EL (cell line): ENCODE measurements around the gene PGGT1B.
A peak's percentile ranks its signal among the peaks of the same experiment; 100 is the strongest.
"Not testable (repeated sequence)": the region's sequence is repeated elsewhere in the genome, so short reads cannot be mapped to it uniquely, and the experiment has no call there.

Source experiments
- DNase-seq: peaks from one replicate; pipeline ENCODE4 v3.0.0-alpha.2; 2016

Gene PGGT1B

DNA sequence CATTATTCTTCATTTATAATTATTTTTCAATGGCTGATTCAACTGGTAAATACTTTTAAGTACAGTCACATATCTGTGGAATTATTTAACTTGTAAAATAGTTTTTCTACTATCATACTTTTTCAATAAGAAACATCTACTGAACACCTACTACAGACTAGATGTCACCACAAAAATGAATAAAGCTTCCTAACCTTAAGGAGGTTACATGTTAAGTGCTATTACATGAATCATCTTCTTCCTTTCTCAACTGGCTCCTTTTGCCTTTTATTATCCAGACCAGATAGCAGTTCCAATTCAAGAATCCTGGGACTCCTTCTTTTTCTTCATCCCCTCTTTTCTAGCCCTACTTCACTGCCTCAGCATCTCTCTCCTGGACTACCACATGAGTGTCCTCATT lies 4.7 kb downstream of the PGGT1B start:
- peak; percentile 34 for DNase-seq

DNA sequence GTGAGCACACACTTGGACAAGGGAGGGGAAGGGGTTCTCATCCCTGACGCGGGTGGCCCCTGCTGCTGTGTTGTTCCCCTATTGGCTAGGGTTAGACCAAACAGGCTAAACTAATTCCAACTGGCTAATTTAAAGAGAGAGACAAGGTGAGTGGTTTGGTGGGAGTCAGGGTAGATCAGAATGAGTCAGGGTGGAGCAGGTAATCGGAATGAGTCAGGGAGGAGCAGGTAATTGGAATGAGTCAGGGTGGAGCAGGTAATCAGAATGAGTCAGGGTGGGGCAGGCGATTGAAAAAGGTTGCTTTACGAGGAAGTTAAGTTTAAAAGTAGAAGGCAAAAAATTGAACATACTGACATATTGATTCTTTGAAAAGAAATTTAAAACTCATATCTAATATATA lies 13.3 kb downstream of the PGGT1B start:
- not testable (repeated sequence) for DNase-seq

DNA sequence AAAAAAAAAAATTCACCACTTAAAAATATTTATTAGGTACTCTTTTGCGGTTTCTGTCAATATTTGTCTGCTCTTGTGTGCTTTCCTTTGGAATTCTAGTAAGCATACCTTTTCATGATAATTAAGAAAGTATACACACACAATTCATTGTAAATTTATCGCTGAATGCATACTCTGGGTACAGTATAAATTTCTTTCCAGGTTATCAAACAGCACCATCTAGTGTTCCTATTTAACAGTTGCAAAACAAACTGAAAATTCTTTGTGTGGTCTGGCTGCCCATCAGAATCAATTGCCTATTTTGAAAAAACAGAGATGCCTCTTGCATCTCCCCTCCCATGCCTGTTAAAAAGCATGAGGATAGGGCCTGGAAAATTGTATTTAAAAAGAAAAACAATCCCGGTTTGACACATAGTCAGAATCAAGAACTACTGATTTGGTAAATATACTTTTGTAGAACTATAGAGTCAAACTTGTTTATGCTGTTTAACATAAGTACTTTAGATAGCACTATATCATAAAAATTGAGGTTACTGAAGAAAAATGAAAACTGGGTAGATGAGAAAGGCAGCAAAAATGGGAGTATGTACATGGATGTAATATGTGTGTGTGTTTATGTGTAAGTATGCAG lies 16.2 kb downstream of the PGGT1B start:
- peak; percentile 46 for DNase-seq

DNA sequence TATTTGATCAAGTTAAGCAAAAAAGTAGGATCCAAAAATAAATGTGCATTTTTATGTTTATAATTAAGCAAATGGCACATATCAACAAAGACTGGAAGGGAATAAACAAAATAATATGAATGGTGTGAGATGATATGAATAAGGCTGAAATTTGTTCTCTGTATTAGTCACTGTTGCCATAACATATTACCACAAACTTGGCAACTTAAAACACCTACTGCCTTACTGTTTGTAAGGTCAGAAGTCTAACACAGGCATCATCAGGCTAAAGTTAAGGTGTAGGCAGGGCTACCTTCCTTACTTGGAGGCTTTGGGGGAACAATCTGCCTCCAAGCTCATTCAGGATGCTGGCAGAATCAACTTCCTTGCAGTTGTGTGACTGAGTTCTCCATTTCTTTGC lies 19.3 kb downstream of the PGGT1B start:
- DNase-seq, result peak; percentile 10

DNA sequence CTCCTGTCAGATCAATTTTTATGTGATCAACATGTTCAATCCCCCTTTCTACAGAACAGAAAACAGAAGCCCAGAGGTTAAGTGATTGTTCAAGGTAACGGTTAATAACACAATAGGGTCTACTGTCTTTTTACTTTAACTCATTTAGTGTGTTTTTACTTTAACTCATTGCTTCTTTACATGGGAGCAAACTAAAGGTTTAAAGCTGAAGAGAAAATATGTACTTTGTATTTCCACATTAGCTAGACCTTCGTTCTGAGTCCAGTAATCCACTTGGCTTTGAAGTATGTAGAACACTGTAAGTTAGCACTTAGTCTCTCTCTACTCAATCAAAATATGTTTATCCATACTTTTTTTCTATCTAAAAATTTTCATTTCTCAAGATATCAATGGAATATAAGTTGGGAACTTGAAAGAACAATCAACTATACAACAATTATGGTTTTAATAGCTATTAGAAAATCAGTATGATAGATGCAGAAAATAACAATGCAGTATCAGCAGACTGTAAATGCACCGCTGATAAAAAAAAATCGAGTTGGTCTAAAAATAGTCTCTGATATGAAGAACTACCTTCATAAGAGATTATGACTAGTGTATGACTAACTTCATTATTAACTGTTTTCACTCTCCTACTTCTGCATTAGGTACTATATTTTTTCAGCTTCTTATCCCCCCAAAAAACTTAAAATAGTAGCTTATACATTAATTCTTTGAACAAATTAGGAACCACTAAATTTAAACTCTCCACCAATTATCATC lies 20.6 kb downstream of the PGGT1B start:
- no peak for DNase-seq

DNA sequence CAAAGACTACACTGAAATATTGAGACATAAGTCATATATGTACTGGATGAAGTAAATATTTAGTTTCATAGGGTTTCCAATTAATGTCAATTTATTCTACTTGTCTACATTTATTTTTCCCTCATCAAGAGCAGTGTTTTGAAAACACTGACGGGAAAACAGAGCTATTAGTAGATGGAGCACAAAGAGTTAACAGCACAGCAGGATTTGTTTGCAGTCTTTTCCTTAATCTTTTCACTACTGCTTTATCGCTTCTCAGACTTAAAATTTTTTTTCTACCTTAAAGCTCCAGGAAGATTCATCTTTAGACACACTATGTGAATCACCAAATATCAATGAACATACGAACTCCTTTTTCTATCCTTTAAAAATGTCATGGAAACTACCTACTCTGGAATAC lies 25.6 kb downstream of the PGGT1B start:
- no peak for DNase-seq

DNA sequence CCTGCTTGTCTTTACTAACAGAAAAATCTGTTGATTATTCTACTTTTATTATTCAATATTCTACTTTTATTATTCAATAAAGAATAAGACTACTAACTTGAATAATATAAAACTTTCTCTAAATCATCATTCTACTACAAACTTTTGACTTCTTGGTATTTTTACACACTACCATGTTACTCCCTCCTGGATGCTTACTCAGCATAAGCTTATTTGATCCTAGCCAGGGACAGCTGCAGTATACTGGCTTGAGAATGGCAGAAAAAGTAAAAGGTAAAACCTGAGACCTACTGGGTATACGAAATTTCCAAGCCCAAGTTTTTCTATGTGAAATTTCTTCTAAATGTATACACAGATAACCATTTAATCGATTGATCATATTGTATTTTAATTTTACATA lies 26.1 kb downstream of the PGGT1B start:
- DNase-seq, result no peak

DNA sequence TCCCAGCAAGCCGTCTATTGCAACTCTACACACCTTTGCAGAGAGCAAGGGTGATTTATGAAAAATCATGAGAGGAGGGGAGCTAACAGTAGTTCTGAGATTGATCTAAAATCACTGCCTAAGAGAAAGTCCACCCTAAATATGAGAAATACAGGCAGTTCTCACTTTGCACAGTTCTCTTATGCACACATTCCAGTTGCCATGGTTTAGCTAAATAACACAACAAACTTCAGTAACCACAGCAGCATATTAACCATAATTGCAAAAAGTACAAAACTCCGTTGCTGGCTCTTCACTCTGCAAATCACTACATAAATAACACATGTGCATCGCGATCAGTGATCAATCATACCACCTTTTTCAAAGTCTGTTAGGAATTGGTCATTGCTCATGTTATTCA lies 31.1 kb downstream of the PGGT1B start:
- no peak for DNase-seq

DNA sequence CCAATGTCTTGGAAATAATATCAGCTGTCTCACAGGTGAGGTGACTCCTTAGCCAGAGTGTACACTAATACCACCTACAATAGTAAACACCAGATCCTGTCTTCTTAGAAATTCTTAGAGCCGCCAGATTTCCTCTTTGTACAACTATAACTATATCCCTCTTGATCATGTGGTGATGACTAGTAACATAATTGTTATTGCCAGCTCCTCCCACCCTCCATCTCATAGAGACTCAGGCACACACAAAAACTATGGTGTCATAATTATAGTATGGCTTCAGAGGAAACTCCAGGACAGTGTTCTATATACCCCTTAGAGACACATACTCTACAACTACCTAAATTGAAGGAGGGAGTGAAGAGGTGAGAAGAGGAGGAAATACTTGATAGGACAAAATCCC lies 33.1 kb downstream of the PGGT1B start:
- no peak for DNase-seq

DNA sequence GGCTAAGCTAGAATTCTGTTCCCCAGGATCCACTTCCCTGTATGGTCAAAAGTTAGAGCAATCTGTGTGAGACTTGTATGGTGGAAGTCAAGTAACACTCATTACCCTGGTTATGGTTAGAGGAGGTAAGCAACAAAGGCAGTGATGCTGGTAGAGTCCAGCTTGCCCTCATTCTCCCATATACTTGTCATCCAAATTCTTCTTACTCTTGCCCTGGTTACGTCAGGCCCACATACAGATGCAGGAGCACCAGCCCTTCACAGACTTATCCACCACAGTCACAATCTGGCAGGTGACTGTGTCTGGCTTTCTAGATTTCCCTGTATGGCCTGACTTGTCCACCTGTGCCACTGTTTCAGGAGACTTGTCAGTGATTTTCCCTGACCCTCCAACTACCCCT lies 35.4 kb downstream of the PGGT1B start:
- DNase-seq, result no peak

DNA sequence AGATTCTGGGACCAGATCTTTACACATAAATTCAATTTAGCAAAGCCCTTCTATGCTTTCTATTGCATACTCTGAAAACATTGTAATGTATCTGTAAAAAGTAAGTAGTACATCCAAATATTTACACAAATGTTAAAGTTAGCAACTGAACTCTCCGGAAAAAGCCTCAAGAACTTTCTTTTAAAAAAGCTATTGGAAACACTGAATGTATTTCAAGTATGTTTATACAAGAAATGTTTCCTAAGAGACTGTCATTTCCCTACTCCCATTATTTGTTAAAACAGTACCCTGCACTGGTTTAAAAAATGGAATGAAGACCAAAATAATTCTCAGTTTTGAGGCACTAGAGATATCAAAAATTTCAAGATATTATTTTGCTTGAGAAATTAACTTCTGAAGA lies 48.1 kb downstream of the PGGT1B start:
- DNase-seq, result no peak

DNA sequence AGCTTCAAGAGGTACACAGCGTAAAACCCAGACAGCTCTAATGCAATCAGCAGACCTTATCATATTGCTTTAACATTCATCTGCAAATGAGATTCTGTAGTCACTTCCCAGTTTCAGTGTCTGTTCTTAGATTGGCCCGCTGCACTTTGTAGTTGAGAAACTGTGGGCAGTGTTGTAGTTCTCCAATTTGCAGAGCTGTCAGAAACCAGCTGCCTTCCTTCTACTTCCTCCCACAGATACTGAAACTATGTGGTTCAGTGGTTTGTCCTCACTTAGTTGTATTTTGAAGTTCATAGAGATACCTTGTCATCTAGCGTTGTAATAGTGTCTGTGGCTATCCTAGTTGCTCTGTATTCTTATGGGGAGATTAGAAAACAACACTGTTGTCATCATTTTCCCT lies 53.4 kb downstream of the PGGT1B start:
- no peak for DNase-seq

DNA sequence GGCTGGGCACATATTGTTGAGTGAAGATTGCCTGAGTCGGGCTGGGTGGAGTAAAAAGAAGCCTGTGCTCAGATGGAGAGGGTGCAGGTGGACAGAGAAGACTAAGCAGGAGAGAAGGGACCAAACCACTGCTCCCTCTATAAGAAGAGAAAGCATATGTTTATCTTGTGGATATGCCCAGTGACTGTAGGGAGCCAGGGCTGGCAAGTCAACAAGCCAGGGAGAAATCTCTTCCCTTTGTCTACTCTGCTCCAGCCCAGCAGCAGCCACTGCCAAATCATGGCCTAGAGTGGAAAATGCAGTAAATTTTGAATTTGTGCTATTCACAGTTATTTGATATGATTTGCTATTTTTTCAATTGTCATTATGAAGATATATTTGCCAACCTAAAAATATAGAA lies 59.7 kb downstream of the PGGT1B start:
- DNase-seq, result no peak

DNA sequence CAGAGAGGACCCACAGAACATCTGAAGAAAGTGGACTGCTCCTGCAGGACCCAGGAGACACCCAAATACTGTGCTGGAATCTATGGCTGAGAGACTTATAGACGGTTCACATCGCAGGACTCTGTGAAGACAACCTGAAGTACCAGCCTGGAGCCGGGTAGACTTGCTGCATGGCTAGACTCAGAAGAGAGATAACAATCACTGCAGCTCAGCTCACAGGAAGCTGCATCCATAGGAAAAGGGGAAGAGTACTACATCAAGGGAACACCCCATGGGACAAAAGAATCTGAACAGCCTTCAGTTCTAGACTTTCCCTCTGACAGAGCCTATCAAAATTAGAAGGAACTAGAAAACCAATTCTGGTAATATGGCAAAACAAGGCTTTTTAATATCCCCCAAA lies 66.5 kb downstream of the PGGT1B start:
- DNase-seq, result no peak

DNA sequence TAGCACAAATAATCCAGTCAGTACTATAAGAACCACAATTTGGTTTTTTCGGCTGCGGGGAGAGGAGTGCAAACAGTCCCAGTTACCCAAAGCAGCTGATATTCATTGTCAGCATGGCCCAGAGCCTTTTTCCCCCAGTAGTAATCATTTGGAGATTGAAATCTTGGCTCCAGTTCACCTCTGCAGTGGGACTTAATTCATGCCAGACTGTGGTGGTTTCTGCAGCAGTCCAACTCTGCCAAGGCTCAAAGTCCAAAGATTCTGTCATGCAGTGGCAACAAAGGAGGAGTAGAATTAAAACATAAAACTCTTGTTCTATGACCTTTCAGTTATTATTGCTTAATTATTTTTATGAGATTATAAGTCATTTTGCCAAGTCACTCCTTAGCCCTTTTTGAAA lies 68.0 kb downstream of the PGGT1B start:
- no peak for DNase-seq

DNA sequence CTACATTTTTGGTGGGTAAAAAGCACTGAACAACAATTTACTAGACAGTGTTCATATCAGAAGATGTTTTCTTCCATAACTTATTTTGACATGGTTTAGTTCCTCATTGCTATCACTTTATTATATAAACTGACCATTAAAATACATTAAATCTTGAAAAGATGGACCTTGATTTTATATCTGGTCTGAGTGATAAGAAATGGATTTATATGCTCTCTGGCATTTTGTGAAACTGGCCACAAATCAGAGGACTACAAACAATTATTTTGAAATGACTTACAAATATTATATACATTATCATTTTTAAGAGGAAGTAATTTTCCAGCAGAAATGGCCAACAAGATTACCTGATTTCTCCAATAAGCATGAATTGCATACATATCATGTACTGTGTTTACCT lies 69.4 kb downstream of the PGGT1B start:
- DNase-seq, result no peak

DNA sequence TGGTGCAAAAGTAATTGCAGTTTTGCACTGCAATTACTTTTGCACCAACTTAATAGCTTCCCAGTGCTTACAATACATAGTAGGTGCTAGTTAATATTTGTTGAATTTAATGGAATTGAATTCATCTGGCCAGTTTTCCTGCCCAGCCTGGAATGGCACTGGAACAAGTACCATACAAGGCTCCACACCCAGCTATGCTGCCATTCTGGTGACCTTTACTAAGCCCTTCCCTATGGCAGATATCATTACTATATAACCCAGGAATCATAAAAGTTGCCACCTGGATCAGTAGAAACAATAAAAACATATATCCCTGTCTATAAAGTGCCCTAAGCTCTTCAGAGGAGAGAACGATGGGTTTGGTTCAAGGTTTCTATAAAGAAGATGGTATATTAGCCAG lies 70.6 kb downstream of the PGGT1B start:
- DNase-seq, result no peak

DNA sequence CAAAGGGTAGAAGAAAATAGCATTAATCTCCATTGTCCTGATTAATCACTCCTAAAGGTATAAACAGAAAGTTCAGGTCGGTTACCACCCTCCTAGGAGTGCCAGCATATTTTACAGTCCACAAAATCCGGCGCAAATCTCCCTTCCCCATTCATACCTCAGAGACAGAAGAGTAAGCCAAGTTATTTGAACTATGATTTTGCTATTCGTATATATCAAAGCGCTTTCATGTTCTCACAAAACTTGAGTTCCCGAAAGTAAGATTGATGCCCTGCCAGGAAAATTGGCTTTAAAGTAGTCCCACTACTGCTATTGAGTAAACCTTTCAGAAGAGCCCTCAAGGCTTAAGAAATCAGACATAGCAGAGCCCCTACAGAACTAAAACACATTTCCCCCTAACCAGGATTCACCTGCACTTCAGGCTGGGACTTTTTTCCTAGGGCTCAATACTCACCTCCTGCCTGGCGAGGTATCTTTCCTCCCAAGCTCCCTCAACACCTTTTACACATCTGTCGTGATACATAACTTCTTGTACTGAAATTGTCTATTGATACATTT lies 71.1 kb downstream of the PGGT1B start:
- no peak for DNase-seq

DNA sequence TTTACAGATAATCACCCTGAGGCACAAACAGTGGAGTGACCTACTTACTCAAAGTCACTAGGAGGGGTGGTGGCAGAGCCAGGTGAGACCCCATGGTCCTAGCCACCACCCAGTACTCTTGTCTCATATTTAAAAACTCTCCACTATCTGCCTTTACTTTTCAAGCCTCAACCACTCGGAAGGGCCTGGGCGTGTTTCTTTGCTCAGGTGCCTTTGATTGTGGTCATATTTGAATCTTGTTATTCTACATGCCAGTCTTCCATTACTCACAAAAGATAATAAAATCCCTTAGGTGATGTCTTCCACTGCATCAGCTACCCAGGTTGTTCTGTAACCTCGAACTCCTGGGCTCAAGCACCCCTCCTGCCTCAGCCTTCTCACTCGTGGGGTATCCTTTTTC lies 72.3 kb downstream of the PGGT1B start:
- DNase-seq, result no peak

DNA sequence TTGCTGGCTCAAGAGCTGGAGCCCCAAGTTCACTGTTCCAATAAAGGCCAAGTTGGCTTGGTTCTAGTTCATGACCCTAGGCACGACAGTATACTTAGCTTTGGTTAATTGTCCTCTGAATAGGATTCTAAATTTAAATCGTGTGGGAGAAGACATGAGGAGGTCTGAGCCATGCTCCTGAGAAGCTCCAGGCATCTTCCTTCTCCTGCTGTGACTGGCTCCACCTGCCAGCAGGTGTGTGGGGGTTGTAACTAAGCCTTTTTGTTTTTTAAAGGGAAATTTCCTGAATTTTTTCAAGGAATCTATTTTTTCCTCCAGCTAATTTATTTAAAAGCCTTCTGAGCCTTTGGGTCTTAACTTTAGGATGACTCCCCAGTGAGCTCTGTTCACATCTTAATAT lies 72.8 kb downstream of the PGGT1B start:
- DNase-seq, result no peak

DNA sequence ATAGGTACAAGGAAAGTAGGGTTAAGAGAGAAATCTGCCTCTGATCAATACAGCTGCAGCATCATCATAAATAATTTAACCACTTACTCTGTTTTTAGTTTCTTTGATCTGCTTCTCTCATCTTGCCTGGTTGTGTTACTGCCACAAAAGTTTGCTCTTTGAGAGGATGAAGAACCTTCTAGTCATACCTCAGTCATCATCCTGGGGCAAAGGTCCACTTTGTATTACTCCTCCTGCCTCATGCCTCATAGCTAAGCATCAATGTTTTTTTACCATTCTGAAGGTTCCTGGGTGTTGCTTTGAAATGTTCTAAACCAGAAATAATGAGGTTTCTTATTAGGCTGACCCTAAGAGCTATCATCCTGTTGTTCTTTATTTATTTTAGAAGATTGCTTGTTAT lies 75.9 kb downstream of the PGGT1B start:
- no peak for DNase-seq

DNA sequence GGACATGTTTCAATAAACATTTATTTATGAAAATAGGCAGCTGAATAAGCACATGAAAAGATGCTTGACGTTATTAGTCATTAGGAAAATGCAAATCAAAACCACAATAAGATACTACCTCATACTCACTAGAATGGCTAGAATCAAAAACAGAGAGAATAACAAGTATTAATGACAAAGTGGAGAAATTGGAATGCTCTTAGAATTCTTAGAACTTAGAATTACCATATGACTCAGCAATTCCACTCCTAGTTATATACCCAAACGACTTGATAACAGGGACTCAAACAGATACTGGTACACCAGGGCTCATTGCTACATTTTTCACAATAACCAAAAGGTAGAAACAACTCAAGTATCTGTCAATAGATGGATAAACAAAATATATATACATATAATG lies 77.9 kb downstream of the PGGT1B start:
- peak; percentile 21 for DNase-seq

DNA sequence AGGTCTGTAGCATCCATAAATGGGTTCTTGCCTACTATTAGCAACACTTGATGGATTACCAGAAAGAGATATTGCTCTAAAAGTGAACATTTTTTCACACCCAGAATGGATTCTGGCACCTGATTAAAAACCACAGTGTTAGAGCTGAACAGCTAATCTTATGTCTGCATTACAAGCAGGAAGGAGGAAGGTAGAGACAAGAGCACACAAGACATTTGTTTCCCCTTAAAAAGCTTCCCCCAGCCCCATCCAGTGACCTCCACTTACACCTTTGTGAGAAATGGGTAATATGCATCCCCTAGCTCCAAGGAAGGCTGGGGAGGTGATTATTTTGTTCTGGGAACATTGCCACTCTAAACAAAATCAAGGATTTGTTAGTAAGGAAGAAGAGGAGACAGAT lies 80.9 kb downstream of the PGGT1B start:
- DNase-seq, result no peak

DNA sequence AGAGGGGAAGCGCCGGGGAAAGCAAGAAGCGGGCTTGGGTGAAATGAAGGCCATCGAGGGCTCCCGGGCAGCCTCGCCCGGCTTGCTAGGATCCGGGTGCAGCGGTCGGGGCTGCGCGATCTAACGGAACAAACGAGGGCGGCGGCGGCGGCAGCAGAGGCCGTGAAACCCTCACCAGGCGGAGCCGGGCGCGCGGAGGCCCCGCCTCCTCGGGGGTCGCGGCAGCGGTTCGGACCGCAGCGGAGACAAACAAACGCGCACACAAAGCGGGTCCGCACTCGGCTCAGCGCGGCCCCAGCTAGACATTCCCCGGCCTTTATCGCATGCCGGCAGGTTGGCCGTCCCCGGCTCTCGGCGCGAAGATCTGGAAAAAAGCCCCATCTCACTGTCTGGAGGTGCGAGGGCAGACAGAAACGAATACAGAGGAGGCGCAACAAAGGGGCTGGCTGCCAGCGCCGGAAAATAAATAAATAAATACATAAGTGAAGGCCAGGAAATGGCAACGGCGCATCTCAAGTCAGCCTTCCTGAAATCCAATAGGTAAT lies 82.4 kb downstream of the PGGT1B start:
- peak; percentile 47 for DNase-seq
